HG03558 (cell line): ENCODE results near the gene CNOT10.

Experiments used
- ATAC-seq: cut with Tn5 transposase; IDR thresholded peaks from one replicate; pipeline ENCODE4 v1.9.1; 2021; ENCODE audit warnings: moderate number of reproducible peaks; ENCODE audit not compliant: unreplicated experiment; ENCODE audit errors: extremely low read depth

The CNOT10 gene

GRCh38 chr3:32816439-32817256 is 131.7 kb downstream of the CNOT10 start:
- no peak for ATAC-seq

GRCh38 chr3:32817257-32817557 is 132.2 kb downstream of the CNOT10 start:
- ATAC-seq: no peak

GRCh38 chr3:32817558-32818228 is 132.7 kb downstream of the CNOT10 start, which contains the start of gene TRIM71:
TSS of gene TRIM71 (plus strand) at chr3:32817997. CDS start at chr3:32818081, 84 bp downstream.
- no peak for ATAC-seq

GRCh38 chr3:32818229-32818969 is 133.4 kb downstream of the CNOT10 start:
- no peak for ATAC-seq

- no peak for ATAC-seq
Observed at GRCh38 chr3:32818970-32819511, 134.1 kb downstream of the CNOT10 start.

- no peak for ATAC-seq
Observed at GRCh38 chr3:32819551-32820348, 134.8 kb downstream of the CNOT10 start.

- no peak for ATAC-seq
Observed at GRCh38 chr3:32820430-32820829, 135.4 kb downstream of the CNOT10 start.

- ATAC-seq: no peak
Observed at GRCh38 chr3:32820971-32821685, 136.1 kb downstream of the CNOT10 start.

- ATAC-seq: no peak
Observed at GRCh38 chr3:32821686-32822296, 136.8 kb downstream of the CNOT10 start.

GRCh38 chr3:32822609-32823498 is 137.9 kb downstream of the CNOT10 start:
- no peak for ATAC-seq
